HuH-7.5 (cell line): Measurements from ENCODE around the gene SPOCK1.
"Not testable (repeated sequence)": the region's sequence is repeated elsewhere in the genome, so short reads cannot be mapped to it uniquely, and the experiment has no call there.

ENCODE experiments used
- DNase-seq: peaks from one replicate; pipeline ENCODE4 v3.0.0; 2011; ENCODE audit warnings: low spot score

SPOCK1 gene

DNA sequence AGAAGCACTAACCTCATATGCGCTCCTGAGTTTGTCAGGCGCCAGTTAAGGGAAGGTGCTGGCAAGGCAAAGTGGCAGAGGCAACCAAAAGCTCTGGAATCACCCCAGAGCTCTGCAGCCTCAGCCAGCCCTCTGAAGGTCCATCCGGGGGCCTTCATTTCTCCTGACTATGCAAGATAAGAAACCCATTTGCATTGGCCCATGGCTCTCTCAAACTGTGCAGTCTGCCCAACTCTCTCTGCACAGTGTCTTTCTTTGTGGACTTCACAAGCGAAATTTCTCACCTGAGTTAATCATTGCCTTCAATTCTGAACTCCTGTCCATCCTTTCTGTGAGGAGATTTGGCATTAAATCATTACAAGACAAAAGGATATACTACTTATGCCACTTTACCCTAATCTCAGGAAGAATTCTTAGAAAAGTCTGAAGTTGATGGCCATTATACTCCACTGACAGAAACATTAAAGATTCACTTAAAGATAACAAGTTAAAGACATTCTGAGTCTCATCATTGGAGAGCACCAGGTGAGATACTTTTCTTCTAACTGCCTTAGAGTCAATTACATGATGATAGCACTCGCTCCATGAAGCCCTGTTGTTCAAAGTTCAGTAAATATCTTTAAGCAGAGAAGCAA is 235.6 kb downstream of the SPOCK1 start:
- DNase-seq = no peak

DNA sequence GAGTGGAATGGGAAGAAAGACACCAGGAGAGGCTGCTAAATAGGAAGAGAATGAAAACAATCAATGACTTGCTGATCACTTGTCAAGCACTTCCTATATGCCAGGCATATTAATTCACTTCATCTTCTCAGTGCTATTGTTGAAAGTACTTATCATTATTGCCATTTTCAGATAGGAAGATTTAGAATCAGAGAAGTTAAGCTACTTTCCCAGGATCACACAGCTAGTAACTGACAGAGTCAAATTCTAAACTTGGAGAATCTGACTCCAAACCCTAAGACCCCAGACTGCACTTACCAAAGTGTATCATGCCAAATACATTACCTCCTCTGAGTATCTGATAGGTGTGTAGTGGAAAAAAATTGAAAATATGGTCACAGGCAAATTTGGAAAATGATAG is 236.3 kb downstream of the SPOCK1 start:
- DNase-seq = no peak

DNA sequence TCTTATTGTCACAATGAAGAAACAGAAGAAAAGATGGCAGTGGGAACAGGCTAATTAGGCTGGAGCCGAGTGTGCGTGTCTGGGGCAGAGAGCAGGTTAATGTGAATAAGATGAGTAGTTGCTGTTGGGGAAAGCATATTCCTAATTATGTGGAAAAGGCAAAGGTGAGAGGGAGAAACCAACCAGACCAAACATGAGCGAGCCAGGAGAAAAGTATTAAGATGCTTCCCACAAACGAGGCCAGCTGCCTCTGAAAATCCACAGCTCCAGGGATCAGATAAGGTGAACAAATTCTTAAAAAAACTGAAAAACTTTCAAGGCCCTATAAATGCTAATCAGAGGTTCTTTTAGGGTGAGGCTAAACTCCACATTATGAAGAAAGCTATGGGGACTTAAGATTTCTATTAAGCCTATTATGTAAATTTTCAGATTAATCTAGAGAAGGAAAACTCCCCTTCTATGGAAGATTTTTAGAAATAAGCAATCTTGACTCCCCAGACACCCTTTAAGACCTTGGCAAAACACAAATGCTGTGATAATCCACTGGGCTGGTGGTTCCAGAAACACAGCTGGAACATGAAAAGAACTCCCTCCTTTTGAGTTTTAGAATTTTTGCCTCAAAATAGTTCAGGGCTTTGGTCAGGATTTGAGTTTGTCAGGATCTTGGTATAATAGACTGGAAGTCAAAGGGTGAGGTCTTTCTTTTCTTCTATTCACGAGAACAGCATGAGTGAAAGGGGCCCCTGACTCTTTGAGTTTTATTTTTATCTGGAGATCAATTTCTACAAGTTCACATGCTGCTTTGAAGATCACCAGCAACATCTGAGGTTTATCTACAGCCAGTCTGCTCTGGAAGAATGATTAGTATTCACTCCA is 238.1 kb downstream of the SPOCK1 start:
- DNase-seq = no peak

DNA sequence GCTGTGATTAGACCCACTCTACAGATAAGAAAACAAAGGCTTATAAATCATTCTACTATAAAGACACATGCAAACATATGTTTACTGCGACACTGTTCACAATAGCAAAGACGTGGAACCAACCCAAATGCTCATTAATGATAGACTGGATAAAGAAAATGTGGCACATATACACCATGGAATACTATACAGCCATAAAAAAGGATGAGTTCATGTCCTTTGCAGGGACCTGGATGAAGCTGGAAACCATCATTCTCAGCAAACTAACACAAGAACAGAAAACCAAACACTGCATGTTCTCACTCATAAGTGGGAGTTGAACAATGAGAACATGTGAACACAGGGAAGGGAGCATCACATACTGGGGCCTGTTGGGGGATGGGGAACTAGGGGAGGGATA is 240.0 kb downstream of the SPOCK1 start:
- not testable (repeated sequence) for DNase-seq

GRCh38 chr5:137254119-137255090 is 244.7 kb downstream of the SPOCK1 start:
- DNase-seq = no peak

- DNase-seq = no peak
These were observed 246.6 kb downstream of the SPOCK1 start for GRCh38 chr5:137252512-137252911.

GRCh38 chr5:137250421-137250820 is 248.7 kb downstream of the SPOCK1 start:
- no peak for DNase-seq

GRCh38 chr5:137248527-137248926 is 250.6 kb downstream of the SPOCK1 start:
- DNase-seq = no peak

DNA sequence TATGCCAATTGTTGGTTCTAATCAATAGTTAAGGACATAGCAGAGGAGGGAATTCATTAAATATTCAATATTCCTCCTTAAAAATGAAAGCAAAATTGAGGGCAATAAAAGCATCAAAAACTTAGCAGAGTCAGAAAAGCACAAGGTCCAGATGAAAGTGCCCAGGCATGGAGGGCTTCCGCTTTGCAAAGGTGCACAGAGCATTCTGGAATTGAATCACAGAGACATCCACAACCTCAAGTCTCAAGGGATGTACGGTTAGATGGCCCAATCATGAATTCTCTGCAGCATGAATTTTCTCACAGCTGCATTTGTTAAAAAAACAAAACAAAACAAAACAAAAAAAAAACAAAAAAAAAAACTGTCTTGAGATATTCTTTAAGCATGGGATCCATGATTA is 253.7 kb downstream of the SPOCK1 start:
- DNase-seq = no peak

- no peak for DNase-seq
These were observed 258.8 kb downstream of the SPOCK1 start for GRCh38 chr5:137240285-137240684.

DNA sequence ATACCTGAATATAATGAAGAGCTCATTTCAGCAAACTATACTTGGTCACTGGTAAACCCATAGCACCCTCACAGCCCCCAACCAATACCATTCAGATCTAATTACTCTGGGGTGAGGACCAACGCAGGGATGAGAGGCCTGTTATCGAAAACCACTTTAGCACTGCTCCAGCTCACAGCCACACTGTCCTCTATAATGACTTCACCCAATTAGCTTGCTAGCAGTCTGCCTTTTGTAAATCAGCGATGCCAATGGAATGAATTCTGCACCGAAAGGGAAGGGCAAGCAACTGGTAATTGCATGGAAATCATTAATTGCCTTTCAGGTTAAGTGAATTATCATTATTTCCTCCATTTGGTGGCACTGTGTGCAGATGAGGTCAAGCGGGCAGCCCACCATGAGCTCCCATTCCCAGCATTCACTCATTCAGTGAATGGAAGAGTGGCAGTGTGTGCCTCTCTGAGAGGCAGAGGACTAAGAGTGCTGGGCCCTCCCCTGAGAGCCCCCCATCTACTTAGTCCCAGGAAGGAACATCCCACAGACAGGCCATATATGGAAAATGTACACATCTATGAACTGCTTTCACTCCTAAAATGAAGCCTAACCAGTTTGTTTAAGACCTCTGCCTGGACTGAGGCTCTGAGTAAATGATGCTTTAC is 262.1 kb downstream of the SPOCK1 start:
- DNase-seq = no peak

DNA sequence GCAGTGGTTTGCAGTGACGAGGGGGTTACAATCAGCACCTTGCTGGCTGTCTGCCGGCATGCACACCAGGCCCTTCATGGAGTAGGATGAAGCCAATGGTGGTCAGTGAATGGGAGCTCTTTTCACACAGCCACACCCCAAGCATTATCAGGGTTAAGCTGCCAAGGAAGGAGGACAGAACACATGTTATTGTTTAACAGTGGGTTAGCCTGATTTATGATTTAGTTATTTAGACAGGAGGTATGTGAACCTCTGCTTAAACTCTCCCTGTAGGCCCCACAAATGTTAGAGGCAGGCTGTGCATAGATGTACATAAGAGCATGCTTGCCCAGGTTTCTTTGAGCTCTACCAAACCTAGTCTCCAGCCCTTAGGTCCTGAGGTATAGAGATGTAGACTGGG is 262.9 kb downstream of the SPOCK1 start:
- DNase-seq = no peak

DNA sequence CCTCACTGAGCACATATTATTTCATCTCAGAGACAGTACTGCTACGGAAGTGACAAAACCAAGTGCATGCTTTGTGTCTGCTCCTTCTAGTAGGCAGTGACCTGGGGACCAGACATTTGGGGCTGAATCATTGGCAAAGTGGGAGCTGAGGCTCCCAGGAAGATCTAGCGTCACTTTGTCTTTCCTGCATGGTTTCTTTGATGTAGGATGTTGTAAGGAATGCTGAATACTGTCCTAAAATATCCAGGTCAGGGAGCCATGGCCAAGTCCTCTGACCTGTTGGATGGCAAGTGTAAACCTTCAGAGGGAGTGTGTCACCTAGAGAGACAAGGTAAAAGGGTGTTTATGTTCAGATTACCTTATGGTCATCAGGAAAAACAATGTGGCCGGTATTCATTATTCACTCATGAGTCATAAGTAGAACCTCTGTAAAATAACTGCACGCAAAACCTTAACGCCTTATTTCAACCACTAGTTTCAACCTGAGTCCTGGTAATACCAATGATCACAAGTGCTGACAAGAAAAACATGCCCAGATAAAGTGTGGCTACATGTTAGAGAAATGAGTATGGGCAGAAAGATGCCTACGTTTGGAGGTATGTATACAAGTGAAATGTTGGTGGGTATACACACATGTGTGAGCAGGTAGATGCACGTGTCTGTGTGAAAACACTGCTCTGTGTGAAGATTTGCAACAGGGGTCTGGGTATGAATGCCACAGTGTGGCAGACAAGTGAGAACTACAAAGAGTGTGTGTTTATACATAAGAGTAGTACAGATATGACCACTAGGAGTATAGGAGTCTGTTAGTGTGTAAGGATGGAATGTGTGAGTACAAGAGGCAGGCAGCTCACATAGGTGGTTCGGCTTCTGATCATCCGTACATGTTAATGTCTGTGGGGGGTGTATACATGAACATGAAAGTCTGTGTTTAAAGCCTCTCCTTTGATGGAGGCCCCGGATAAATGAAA is 263.9 kb downstream of the SPOCK1 start:
- no peak for DNase-seq

DNA sequence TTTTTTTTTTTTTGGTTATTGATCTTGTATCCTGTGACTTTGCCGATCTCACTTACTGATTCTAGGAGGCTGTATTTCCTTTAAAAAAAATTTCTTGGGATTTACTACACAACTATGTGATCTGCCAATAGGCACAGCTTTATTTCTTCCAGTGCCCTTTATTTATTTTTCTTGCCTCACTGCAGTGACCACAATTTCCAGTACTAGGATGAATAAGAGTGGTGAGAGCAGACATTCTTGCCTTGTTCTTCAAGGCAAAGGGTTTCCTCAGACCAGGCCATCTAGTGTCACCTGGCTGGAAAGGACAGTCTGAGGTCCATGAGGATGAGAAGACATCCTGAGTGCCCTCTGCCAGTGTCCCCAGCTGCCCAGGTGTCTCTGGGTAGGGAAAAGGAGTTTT is 265.4 kb downstream of the SPOCK1 start:
- no peak for DNase-seq

- not testable (repeated sequence) for DNase-seq
These were observed 265.8 kb downstream of the SPOCK1 start for GRCh38 chr5:137233304-137233703.

DNA sequence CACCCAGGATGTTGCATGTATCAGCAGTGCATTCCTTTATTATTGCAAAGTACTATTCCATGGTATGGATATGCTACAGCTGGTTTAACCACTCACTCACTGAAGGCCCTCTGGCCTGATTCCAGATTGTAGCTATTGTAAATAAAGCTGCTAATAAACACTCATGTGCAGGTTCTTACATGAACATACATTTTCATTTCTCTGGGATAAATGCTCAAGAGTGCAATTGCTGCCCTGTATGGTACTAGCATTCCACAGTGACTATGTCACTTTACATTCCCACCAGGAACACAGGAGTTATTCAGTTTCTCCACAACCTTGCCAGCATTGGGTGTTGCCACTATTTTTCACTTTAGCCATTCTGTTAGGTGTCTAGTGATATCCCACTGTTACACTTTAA is 267.6 kb downstream of the SPOCK1 start:
- DNase-seq = no peak

- no peak for DNase-seq
These were observed 270.3 kb downstream of the SPOCK1 start for GRCh38 chr5:137228816-137229215.

GRCh38 chr5:137226081-137226480 is 273.0 kb downstream of the SPOCK1 start:
- DNase-seq = no peak

DNA sequence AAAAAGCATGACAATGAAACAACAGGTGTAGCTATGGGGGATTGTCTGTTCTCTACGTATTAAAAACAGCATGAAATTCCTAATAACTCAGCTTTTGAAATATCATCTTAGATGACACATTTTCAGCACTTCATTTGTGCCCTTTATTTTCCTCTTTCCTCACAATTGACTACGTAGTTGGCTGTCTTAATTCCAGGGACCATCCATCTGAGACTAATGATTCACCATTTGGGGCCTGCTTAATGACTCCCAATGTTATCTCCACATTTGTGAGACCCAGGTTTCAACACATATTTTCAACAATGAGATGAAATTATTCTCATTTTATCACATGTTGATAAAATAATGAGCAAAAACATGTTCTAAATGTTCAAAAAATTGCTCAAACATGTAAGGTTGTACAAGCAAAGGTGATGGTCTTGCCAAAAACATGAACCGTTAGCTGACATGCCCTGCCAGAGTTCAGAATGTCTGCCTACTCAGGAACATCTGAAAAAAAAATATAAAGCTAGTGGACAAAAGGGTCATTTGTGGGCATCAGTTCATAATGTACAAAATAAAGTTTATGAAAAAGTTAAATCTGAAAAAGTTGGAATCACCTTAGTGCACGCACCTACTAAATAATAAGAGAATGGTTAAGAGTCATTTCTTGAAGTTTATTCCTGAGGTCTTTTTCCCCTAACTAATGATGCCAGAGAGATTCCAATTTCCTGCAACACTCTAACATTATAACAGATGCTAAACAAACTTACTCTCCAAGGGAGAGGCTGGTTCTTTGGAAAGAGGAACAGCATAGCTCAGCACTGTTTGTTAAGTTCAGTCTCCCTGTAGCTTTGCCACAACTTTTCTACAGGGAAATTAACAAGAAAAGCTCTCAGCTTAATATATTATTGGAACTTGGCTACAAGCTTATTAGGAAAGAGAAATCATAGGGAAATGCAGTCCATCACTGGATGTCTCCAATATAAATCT is 275.5 kb downstream of the SPOCK1 start:
- DNase-seq = no peak
